Neural progenitor cell (in vitro differentiated cells): Measurements from ENCODE around the gene PLTP.

Source experiments
- EZH2 ChIP-seq: fragments of 200-600 bp; sonication (generic); IDR thresholded peaks from 2 replicates; pipeline ENCODE4 v1.6.1; 2017; ENCODE audit warnings: antibody characterized with exemption, mild to moderate bottlenecking, moderate library complexity
- EZH2phosphoT487 ChIP-seq: fragments of 200-600 bp; sonication (generic); IDR thresholded peaks from 2 replicates; pipeline ENCODE4 v1.6.1; 2017; ENCODE audit warnings: antibody characterized with exemption
- TF ChIP-seq, protein P1 (sequence below): fragments of 200-600 bp; sonication (generic); IDR thresholded peaks from 2 replicates; pipeline ENCODE4 v1.5.1; 2017; ENCODE audit warnings: antibody characterized with exemption, mild to moderate bottlenecking

DNA sequence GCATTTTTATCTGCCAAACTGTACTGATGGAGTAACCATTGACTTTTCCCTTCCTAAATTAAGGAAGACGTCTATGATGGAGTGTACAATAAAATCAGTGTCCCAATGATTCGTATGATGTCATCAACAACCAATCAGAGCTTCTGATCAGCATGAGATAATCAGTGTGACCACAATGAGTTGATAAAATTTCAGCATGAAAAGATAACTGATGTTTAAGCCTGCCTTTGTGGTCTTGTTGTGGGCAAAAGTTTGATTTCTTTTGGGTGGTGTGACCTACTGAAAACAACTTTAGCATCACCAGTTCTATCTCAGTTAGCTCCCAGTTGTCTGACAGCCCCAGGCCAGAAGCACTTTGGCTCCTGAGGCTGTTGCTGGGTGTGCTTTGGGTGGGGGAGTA is 25.8 kb upstream of the PLTP start:
- TF ChIP-seq, protein P1, sequence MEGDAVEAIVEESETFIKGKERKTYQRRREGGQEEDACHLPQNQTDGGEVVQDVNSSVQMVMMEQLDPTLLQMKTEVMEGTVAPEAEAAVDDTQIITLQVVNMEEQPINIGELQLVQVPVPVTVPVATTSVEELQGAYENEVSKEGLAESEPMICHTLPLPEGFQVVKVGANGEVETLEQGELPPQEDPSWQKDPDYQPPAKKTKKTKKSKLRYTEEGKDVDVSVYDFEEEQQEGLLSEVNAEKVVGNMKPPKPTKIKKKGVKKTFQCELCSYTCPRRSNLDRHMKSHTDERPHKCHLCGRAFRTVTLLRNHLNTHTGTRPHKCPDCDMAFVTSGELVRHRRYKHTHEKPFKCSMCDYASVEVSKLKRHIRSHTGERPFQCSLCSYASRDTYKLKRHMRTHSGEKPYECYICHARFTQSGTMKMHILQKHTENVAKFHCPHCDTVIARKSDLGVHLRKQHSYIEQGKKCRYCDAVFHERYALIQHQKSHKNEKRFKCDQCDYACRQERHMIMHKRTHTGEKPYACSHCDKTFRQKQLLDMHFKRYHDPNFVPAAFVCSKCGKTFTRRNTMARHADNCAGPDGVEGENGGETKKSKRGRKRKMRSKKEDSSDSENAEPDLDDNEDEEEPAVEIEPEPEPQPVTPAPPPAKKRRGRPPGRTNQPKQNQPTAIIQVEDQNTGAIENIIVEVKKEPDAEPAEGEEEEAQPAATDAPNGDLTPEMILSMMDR = no peak
- TF ChIP-seq EZH2phosphoT487 (no peak), EZH2 (no peak)
